Erythroblast (primary cell): ENCODE data around the gene FAM168B.

Source experiments
- DNase-seq, 2 experiments: peaks; one replicate each; lab custom pipeline; 2025; lab: John Stamatoyannopoulos, UW
- GATA1 ChIP-seq: IDR thresholded peaks from 2 replicates; pipeline ENCODE4 v1.6.1; 2011; ENCODE audit warnings: low read depth, mild to moderate bottlenecking, control low read depth, low read length, moderate library complexity
- POLR2A ChIP-seq: IDR thresholded peaks from 2 replicates; pipeline ENCODE4 v1.6.1; 2011; ENCODE audit warnings: mild to moderate bottlenecking, low read length

FAM168B gene

DNA sequence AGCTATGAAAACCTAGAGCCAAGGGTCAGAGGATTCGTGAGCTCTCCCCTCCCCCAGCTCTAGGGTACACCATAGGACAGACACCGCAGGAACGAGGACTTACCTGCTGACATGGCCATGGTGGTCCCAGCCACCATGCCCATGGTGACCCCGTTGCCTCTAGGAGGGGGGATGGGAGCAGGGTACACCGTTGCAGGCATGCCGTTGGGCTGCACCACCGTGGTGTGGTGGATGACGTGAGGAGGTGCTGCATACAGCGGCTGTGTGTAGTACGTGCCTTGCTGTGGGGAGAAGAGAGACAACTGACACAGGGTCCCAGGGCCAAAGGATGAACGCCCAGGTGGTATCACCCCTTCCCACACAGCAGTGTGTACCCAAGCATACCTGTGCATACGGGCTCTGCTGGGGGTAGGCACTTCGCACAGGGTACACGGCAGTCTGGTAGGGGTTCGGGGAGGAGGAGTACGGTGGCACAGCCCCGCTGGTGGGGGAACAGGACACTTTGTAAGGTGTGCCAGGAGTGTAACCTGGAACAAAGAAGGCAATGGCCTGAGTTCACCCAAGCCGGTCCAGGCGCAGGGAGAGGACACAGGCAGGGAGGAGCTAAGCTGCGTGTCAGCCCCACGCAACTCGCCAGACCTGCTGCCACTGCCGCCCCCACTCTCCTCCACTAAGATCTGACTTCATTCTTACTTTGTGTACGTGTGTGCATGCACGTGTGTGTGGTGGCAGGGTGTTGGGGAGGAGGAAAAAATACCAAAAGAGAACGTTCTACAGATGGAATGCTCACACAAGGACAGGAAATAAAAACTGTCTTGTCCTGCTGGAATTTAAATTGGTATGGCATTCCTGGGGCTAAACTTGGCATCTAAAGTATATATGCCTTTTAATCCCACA is 37.8 kb downstream of the FAM168B start:
- no peak for DNase-seq
- TF ChIP-seq GATA1 (no peak), POLR2A (no peak)

DNA sequence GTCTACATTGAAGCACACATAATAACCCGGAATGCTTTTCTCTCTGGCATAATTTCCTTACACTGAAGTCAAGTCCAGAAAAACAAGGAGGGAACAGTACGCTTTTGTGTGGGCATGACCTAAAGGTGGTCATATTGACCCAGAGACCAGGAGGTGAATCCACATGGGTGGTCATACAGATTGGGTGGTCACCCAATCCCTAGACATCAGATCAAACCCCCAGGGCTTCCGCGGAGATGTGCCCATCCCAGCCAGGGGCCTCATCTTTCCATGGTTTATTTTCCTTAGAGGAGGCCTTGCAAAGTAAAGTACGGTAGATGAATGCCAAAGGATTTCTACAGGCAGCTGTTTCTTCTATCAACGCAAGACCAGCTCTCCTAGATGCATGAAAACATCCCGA is 38.8 kb downstream of the FAM168B start:
- no peak for DNase-seq
- no peak for TF ChIP-seq GATA1
- TF ChIP-seq POLR2A, result no peak

DNA sequence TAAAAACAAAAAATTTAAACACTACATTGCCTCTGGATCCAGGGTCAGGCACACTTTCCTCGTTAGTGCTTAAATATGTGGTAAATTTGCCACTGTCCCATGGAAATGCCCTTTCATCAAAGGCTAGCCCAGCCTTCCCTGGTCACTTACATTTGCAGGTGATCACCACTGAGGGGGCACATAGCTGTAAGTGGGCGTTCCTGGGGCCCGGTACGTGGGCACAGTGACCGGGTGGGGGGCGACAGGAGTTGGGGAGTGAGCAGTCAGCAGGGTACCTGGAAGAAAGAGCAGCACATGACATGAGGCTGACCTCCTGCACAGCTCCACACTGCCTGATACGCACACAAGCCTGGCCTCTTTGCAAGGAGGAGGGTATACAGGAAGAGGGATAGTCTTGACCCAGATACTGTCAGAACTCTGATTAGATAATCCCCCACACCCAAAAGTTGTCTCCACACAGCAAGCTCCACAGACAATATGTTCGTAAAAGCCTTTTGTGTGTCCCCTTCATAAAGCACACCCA is 40.5 kb downstream of the FAM168B start:
- no peak for TF ChIP-seq POLR2A
- no peak for TF ChIP-seq GATA1
- DNase-seq, result no peak

DNA sequence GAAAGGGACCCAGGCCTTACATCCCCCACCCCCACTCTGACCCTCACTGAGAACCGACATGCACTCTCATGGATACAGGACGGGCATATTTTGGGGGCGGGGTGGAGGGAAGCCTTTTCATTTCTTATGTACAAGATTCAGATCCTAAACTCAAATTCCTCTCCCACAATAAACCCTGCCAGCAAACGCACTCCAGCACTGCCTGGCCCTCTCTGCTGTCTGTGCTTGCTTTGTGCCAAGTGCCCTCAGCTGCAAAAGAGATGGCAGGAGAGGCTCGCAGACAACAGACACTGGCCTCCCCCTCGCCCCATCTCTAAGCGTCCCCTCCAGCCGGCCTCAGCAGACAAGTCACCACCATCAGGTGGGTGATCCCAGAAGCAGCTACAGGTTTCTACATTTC is 42.4 kb downstream of the FAM168B start:
- DNase-seq, result no peak
- no peak for TF ChIP-seq POLR2A
- TF ChIP-seq GATA1, result no peak

DNA sequence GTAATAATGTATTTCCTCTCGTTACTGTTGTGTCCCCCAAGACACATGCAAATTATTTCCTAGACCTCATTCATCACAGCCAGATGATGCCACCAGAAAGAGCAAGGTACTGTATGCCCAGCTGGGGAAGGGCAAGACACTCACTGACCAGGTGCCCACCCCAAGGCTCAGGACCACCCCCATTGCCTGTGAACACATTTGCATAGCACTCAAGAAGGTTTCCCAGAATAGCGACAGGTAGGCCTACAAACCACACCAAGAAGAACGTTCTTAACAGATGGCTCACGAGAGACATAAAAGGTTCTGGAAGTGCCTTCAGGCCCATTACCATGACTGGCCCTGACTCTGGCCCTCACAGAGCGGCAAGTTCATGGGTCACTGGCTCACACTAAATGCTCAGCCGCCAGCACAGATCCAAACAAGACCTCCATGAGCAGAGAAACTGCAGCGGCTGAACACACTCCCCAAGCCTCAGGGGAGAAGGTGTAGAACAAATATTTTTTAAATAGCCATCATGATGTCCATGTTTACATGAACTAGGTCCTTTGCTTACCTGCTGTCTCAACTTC is 44.0 kb downstream of the FAM168B start:
- no peak for DNase-seq

DNA sequence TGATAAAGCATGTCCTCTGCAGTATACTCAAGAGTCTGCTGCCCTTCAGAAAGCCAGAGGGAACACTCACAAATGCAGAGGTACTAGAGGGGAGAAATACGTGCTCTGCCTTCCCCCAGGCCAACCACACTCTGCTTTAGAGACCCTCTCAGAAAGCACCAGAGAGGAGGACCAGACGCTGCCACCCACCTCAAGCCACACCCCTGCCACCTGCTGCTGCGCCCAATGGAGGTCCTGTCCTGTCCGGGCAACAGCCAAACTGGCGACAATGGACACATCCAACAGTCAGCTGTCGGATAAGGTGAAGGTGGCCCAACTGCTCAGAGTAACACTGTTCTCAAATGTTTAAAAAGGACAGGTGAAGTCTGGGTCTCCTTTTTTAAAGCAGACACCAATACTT is 44.6 kb downstream of the FAM168B start:
- TF ChIP-seq POLR2A (no peak), GATA1 (no peak)
- DNase-seq, result no peak

More for the DNA sequence above, 44.0 kb downstream of the FAM168B start:
- no peak for TF ChIP-seq POLR2A
- no peak for TF ChIP-seq GATA1

DNA sequence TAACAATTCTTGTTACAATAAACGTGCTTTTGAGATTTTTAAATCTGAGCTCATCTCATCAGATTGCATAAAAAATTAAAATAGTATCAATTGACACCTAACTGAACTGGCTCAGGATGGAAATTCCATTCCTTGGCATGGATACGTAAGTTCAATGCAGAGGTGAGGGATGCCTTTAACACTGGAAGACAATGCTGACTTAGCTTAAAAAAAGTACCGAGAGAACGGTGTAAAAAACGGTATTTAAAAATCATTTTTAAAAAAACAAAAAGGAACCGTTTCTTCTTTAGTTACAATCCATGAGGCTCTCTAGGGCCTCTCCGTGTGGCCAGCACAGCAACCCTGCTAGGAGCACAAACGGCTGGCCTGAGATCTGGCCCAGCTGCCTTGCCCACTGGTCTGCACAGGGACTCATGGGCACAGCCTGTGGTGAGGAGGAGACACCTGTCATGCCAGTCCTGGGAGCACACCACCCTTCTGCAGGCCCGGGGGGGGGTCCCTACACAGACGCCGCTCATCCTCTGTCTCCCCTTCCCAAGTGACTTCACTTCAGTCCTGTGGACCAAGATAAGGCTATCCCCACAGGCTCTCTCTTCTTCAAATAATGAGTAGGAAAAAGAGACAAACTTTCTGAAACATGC is 45.2 kb downstream of the FAM168B start:
- DNase-seq, result no peak
- TF ChIP-seq POLR2A (no peak), GATA1 (no peak)

DNA sequence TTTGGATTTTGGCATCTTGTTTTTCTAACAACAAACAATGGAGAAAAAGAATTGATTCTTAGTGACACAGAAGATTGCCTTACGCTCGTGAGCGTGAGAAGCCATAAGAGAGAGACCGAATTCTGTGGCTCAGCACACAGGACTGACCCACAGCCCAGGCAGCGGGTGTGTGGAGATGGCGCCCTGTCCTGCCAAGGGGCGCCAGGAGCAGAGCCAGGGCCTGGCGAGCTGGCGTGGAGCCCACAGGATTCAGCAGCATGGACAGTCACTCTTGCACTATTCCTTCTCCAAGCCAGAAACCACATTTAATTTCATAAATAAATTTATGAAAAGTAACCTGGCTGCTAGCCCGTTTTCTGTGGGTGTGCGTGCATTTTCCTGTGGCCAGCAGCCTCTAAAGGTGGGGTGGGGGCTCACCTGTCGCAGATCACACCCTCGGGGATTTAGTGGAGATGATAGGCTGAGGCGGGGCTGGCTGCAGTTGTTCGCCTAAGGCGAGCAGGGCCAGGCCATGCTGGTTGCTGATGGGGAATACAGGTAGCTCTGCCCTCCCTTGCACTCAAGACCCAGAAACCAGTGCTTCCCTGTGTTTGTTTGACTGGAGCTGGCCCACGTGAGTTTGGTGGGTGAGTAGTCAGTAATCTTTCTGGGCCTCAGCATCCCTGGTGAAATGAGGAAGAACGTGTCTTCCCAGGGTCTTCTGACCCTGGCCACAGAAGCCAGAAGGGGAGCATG is 46.2 kb downstream of the FAM168B start:
- no peak for TF ChIP-seq GATA1
- TF ChIP-seq POLR2A, result no peak
- no peak for DNase-seq

DNA sequence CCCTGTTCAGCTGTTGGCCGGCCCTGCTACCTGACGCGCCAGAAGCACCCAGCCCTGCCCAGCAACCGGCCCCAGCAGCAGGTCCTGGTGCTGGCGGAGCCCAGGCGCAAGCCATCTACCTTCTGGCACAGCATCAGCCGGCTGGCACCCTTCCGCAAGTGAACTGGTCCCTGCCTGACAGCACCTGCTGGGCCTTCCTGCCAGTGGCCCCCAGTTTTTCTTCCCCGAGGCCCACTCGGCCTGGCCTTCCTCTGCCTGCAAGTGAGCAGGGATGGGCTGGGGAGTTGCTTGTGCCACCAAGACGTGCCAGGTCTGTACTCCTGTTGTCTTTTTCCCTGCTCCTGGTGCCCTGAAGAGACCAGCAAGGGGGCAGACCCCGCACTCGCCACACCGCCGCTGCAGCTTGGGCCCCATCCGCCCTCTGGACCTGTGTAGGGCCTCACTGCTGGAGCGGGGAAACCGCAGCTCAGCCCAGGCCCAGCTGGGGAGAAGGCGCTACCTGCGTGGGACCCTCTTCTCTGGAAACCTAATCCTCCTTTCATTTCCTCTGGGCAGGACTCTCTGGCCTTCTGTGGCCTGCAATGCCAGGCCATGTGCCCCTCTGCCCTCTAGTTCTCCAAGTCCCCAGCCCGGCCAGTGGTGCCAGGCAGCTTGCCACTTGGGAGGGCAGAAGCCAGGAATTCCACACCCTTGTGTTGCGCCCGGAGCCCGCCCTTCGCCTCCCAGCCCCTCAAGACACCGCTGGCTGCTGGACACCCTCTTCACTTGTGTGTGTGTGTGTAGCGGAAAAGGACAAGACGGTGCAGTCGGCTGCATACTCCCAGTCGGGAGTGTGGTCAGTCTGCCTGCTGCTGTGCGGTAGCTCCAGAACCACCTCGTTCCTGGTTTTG is 47.0 kb downstream of the FAM168B start:
- no peak for DNase-seq
- TF ChIP-seq POLR2A (no peak), GATA1 (no peak)

DNA sequence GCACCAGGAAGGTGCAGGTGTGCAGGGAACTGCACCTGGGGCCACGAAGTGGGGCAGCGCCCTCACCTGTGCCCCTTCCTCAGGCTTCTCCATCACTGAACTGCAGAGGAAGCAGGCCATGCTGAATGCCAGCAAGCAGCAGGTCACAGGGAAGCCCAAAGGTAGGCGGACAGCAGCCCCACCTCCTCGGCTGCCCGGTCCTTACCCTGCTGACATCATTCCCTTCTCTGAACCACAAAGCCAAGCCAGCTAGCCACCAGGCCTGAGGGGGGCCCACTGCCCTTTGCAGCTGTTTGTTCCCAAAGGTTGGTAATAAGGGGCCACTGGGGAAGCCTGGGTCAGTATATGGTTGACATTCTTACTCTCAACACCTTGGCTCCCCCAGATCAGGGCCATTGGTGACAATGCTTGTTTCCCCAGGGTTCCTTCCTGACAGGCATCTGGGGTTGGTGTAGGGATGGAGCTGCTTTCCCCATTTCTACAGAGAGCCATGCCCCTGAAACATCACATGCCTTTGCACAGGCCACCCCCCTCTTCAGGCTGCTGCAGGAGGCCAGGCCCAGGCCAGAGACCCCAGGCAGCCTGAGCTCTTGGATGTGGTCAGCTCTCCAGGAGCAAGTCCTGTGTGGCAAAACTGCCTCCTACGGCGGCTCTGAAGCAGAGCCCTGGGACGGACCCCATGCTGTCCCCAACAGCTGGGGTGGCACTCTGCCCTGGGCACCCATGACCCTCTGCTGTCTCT is 47.8 kb downstream of the FAM168B start:
- DNase-seq, result no peak
- TF ChIP-seq GATA1, result no peak
- TF ChIP-seq POLR2A, result no peak

DNA sequence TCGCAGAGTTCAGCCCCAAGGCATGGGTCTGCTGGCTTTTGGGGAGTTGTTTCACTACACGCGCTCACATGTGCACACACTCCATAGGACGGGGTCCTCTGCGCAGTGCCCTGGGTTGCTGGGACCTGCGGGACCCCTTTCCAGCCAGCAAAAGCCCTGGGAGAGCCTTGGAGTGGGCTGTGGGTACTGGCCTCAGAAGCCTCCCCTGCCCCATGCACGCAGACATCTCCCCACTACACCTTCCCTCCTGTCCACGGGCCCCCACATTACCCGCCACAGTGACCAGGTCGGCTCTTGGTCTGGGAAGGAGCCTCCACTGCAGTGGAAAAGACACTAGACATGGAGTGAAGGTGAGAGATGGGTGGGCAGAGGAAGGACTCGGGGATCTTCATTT is 48.5 kb downstream of the FAM168B start:
- no peak for DNase-seq
- no peak for TF ChIP-seq POLR2A
- TF ChIP-seq GATA1, result no peak
